Keratinocyte (primary cell): Measurements from ENCODE around the gene BANP. TPM values are rescaled to one million over a fixed set of nuclear protein-coding genes. Genes with fewer than 3 reads are reported as not detected.
"Not testable (repeated sequence)": the region's sequence is repeated elsewhere in the genome, so short reads cannot be mapped to it uniquely, and the experiment has no call there.

Source experiments
- DNase-seq: peaks from one replicate; pipeline ENCODE4 v3.0.0-alpha.2; 2011; ENCODE audit warnings: low read depth, missing footprints, low spot score
- FAIRE-seq: peaks from 2 replicates; lab custom pipeline; 2011; peaks lifted over from hg19 to GRCh38; lab: Jason Lieb, UNC
- H2AFZ ChIP-seq: 2 replicates; pipeline ENCODE4 v1.6.0; 2012; ENCODE audit warnings: low read length, control low read depth, inconsistent platforms; ENCODE audit not compliant: control insufficient read depth
- H3K27ac ChIP-seq: 2 replicates; pipeline ENCODE4 v1.5.1; 2011; ENCODE audit warnings: low read length; ENCODE audit not compliant: control insufficient read depth, insufficient read depth
- H3K27me3 ChIP-seq: 3 replicates; pipeline ENCODE4 v1.6.0; 2011; ENCODE audit warnings: low read length; ENCODE audit not compliant: control insufficient read depth, insufficient read depth; ENCODE audit errors: extremely low read depth
- H3K36me3 ChIP-seq, 2 experiments: 2 replicates in 1 of 2; 3 replicates in 1 of 2; pipeline ENCODE4 v1.5.1; 2011; ENCODE audit warnings: low read length in 2 of 2, mild to moderate bottlenecking in 1 of 2; ENCODE audit not compliant: control insufficient read depth in 2 of 2, insufficient read depth in 2 of 2; ENCODE audit errors: extremely low read depth in 1 of 2
- H3K4me1 ChIP-seq: 3 replicates; pipeline ENCODE4 v1.5.1; 2011; ENCODE audit warnings: low read length; ENCODE audit not compliant: control insufficient read depth, insufficient read depth; ENCODE audit errors: extremely low read depth
- H3K4me2 ChIP-seq: 3 replicates; pipeline ENCODE4 v1.6.0; 2011; ENCODE audit warnings: low read depth, low read length; ENCODE audit not compliant: control insufficient read depth, insufficient read depth; ENCODE audit errors: extremely low read depth
- H3K4me3 ChIP-seq, 3 experiments: fragments of 200-600 bp in 1 of 3; sonication (generic) in 1 of 3; 2 replicates in 2 of 3; 3 replicates in 1 of 3; pipeline ENCODE4 v1.5.1; 2011 to 2016; ENCODE audit warnings: low read length in 3 of 3, mild to moderate bottlenecking in 3 of 3, control low read depth in 2 of 3, inconsistent platforms in 1 of 3, low read depth in 1 of 3, mixed read lengths in 1 of 3, mixed run types in 1 of 3, moderate library complexity in 1 of 3; ENCODE audit not compliant: control insufficient read depth in 2 of 3, insufficient read depth in 2 of 3; ENCODE audit errors: extremely low read depth in 1 of 3
- H3K79me2 ChIP-seq: 2 replicates; pipeline ENCODE4 v1.6.0; 2012; ENCODE audit warnings: low read length; ENCODE audit not compliant: control insufficient read depth, insufficient read depth
- H3K9ac ChIP-seq: 3 replicates; pipeline ENCODE4 v1.6.0; 2011; ENCODE audit warnings: low read length; ENCODE audit not compliant: control insufficient read depth, insufficient read depth; ENCODE audit errors: extremely low read depth
- H3K9me1 ChIP-seq: 3 replicates; pipeline ENCODE4 v1.6.0; 2011; ENCODE audit warnings: low read length; ENCODE audit not compliant: control insufficient read depth, insufficient read depth; ENCODE audit errors: extremely low read depth
- H3K9me3 ChIP-seq: 2 replicates; pipeline ENCODE4 v1.5.1; 2012; ENCODE audit warnings: low read depth, low read length; ENCODE audit not compliant: control insufficient read depth
- H4K20me1 ChIP-seq: 3 replicates; pipeline ENCODE4 v1.6.0; 2011; ENCODE audit warnings: low read length; ENCODE audit not compliant: control insufficient read depth, insufficient read depth; ENCODE audit errors: extremely low read depth
- EZH2 ChIP-seq: IDR thresholded peaks from one replicate; pipeline ENCODE4 v1.6.1; 2012; ENCODE audit warnings: inconsistent platforms, mild to moderate bottlenecking, low read length, moderate library complexity
- dilution Hi-C: fragments of 300-500 bp; cut with MboI; formaldehyde crosslinking; loops from one replicate; pipeline ENCODE4 v1.7.0; 2020; ENCODE audit warnings: low sequenced_read_pairs; ENCODE audit not compliant: extremely low pct_ligation_motif_present
- polyA plus RNA-seq, 5 experiments: library from polyadenylated mRNA; depleted of rRNA in 3 of 5; stranded (reverse) in 3 of 5; stranded (forward) in 1 of 5; unstranded in 1 of 5; fragments of >200 nt; gene quantifications; 1 replicate in 1 of 5; 2 replicates in 3 of 5; 3 replicates in 1 of 5; pipeline versions ENCODE4 v1.2.1 to v1.2.3, GENCODE V29; 2011 to 2012; ENCODE audit warnings: missing spikeins in 2 of 5, low read depth in 1 of 5, low replicate concordance in 1 of 5
- TF ChIP-seq, protein P1 (sequence below), 3 experiments: IDR thresholded peaks in 1 of 3; conservative IDR thresholded peaks in 1 of 3; optimal IDR thresholded peaks in 1 of 3; 2 replicates in 2 of 3; 3 replicates in 1 of 3; pipeline versions ENCODE3 to v1.5.1; 2011; ENCODE audit warnings: low read length in 3 of 3, mild to moderate bottlenecking in 3 of 3, moderate library complexity in 2 of 3, control low read depth in 1 of 3, inconsistent platforms in 1 of 3; ENCODE audit not compliant: insufficient read depth in 2 of 3; ENCODE audit errors: extremely low read depth in 1 of 3

The BANP gene
- polyA plus RNA-seq, 1 donor (not counting 4 experiments of a cell fraction or from before 2014, with no cell fraction given) = 10.8 TPM

GRCh38 chr16:88120812-88121211, 169.6 kb downstream of the BANP start:
- H4K20me1 ChIP-seq = no peaks in the 10 kb centered on the region
- no peak overlapping the region for H3K27ac ChIP-seq
- FAIRE-seq (no peak), DNase-seq (no peak)
- H2AFZ ChIP-seq = no peak overlapping the region
- no peak for TF ChIP-seq EZH2
- TF ChIP-seq, protein P1, sequence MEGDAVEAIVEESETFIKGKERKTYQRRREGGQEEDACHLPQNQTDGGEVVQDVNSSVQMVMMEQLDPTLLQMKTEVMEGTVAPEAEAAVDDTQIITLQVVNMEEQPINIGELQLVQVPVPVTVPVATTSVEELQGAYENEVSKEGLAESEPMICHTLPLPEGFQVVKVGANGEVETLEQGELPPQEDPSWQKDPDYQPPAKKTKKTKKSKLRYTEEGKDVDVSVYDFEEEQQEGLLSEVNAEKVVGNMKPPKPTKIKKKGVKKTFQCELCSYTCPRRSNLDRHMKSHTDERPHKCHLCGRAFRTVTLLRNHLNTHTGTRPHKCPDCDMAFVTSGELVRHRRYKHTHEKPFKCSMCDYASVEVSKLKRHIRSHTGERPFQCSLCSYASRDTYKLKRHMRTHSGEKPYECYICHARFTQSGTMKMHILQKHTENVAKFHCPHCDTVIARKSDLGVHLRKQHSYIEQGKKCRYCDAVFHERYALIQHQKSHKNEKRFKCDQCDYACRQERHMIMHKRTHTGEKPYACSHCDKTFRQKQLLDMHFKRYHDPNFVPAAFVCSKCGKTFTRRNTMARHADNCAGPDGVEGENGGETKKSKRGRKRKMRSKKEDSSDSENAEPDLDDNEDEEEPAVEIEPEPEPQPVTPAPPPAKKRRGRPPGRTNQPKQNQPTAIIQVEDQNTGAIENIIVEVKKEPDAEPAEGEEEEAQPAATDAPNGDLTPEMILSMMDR (optimal IDR thresholded peaks at IDR 0.05 in 1 of 3, IDR thresholded peaks at IDR 0.05 in 1 of 3, conservative IDR thresholded peaks at IDR 0.05 in 1 of 3; ENCODE audit: extremely low read depth in 1 of 3, insufficient read depth in 2 of 3, low read length in 3 of 3) = no peak
- peaks cover 9% of the 10 kb centered on the region for H3K27me3 ChIP-seq
- H3K79me2 ChIP-seq = no peaks in the 10 kb centered on the region
- H3K4me3 ChIP-seq = no peak overlapping the region
- no peak overlapping the region for H3K4me2 ChIP-seq
- H3K9ac ChIP-seq = no peak overlapping the region
- dilution Hi-C loops = no loop called here
- H3K4me1 ChIP-seq = peaks cover 9% of the 10 kb centered on the region
- no peaks in the 10 kb centered on the region for H3K9me1 ChIP-seq
- no peaks in the 10 kb centered on the region for H3K36me3 ChIP-seq
- H3K9me3 ChIP-seq = no peaks in the 10 kb centered on the region

- DNase-seq, H3K4me3 ChIP-seq, H3K9ac ChIP-seq, H4K20me1 ChIP-seq, H3K4me1 ChIP-seq, H3K4me2 ChIP-seq, H3K27me3 ChIP-seq, dilution Hi-C loops, FAIRE-seq, H3K9me3 ChIP-seq, H3K79me2 ChIP-seq, H3K36me3 ChIP-seq, H3K27ac ChIP-seq, H2AFZ ChIP-seq, H3K9me1 ChIP-seq: not testable (repeated sequence)
These were observed 170.2 kb downstream of the BANP start for GRCh38 chr16:88121391-88121790.

- no peaks in the 10 kb centered on the region for H3K36me3 ChIP-seq
- no peak for DNase-seq
- no peak overlapping the region for H2AFZ ChIP-seq
- no peaks in the 10 kb centered on the region for H4K20me1 ChIP-seq
- FAIRE-seq = no peak
- dilution Hi-C loops = no loop called here
- no peak overlapping the region for H3K4me2 ChIP-seq
- H3K4me1 ChIP-seq = peaks cover 9% of the 10 kb centered on the region
- no peaks in the 10 kb centered on the region for H3K79me2 ChIP-seq
- no peak overlapping the region for H3K9ac ChIP-seq
- no peaks in the 10 kb centered on the region for H3K9me3 ChIP-seq
- no peak for TF ChIP-seq EZH2
- TF ChIP-seq, protein P1 (optimal IDR thresholded peaks at IDR 0.05 in 1 of 3, IDR thresholded peaks at IDR 0.05 in 1 of 3, conservative IDR thresholded peaks at IDR 0.05 in 1 of 3; ENCODE audit: extremely low read depth in 1 of 3, insufficient read depth in 2 of 3, low read length in 3 of 3) = no peak
- no peaks in the 10 kb centered on the region for H3K27me3 ChIP-seq
- H3K27ac ChIP-seq = no peak overlapping the region
- no peak overlapping the region for H3K4me3 ChIP-seq
- H3K9me1 ChIP-seq = no peaks in the 10 kb centered on the region
These were observed 170.8 kb downstream of the BANP start for GRCh38 chr16:88121886-88122580.
